HG03442 (cell line): ENCODE measurements around the gene KLF11.
"Not testable (repeated sequence)": the region's sequence is repeated elsewhere in the genome, so short reads cannot be mapped to it uniquely, and the experiment has no call there.

Experiments
- ATAC-seq: cut with Tn5 transposase; IDR thresholded peaks from one replicate; pipeline ENCODE4 v1.9.1; 2021; ENCODE audit warnings: mild to moderate bottlenecking, moderate library complexity; ENCODE audit not compliant: unreplicated experiment

Gene KLF11

DNA sequence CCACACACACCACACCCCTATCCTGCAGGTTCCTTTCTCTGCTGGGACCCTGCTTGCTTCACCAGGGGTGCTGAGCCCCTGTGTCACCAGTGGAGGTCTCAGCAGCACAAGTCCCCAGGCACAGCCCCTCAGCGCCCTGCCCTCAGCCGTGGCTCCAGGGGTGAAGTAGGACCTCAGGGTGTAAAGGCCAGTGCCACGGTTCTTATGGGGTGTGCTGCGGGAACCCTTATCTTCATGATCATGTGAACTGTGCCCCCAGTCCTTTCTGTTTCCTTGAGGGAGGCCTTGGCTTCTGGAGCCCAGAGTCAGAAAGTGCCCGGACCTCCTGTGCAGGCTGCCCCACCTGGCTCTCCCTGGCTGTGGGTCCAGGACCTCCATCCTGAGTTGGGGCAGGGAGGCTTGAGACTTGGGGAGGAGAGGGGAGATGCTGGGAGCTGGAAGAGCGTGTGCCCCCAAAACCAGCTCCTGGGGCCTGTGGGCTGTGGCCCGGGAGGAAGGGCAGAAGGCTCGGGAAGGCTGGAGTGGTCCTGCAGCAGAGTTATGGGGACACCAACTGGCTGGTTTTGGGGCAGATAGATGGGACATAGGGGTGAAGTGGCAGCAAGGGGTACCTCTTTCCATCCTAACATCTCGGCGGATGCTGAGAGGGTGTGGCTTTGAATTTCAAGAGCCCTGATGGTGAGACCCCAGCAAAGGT, 20.2 kb upstream of the KLF11 start:
- no peak for ATAC-seq

DNA sequence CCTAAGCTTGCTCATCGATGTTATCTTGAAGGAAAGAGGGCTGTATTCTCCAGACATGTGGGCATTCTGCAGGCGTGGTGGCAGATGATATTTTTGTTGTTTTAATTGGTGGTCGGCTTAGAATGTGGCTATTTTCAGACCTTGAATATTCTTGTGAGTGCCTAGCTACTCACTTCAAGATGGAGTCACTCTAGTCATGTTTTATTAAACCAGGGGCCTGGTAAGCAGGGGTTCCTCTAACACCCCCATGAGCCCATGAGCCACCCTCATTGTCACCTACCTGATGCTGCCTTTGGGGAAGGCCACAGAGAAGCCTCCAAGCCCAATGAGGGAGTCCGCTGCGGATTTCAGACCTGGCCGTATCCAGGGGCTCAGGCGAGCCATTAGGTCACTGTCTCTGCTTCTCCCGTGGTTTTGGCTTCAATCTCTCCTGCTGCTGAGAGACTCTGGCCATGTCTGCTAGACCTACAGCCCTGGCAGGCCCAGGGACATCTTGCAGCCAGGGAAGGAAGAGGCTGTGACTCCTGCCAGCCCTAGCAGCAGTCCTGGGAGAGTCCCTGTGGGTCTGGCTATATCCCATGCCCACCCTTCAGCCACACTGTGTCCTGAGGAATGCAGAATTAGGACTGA, 16.3 kb upstream of the KLF11 start:
- ATAC-seq: no peak

DNA sequence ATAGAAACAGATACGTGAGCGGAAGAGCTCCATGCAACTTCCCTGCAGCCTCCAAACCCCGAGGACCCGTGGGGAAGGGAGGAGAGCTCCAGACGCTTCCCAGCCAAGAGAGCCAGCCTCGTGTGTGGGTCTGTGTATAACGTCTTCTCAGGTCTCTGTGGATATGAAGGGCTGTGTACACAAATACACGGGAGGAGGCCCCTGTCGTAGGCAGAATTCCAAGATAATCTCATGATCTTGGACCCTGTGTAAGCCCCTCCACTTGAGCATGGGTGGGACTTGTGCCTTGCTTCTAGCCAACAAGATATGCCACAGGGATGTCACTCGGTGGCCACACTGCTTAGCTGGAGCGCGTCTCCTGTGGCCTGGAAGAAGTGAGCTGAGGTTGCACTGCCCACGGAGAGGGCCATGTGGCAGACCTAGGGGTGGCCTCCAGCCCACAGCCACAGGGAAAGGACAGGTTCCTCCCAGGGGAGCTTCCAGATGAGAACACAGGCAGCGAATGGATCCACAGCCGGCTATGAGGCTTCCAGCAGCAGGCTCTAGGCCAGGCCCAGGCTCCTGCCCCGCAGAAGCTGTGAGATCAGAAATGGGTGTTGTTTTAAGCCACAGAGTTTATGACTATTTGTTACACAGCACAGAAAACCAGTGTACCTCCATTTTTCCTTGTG, 15.6 kb upstream of the KLF11 start:
- ATAC-seq: no peak

DNA sequence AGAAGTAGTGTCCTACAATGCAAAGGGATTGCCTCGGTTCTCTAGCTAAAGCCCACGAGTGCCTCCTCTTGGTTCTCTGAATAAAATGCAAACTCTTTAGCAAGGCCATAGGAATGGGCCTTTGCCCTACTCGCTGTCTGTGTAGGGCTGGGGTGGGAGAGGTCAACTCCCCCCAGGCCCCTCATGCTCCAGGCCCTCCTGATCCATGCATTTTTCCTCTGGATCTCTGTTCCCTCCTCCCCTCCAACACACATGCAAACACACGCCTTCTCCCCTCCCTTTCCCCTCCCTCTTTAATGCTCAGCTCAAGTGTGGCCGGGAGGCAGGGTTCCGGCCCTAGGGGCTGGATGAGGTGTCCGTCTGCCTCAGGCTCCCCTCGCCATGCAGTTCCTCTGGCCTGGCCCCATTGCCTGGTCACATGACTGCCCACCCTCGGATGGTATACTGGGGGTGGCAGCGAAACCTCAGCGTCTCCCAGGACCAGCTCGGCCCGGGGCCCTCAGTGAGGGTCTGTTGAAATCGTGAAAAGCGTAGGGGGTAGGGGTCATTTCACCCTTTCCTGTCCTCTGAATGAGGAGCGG, 14.9 kb upstream of the KLF11 start:
- no peak for ATAC-seq

- ATAC-seq: peak; percentile 68
Measured at GRCh38 chr2:10028988-10029874, 14.1 kb upstream of the KLF11 start.

DNA sequence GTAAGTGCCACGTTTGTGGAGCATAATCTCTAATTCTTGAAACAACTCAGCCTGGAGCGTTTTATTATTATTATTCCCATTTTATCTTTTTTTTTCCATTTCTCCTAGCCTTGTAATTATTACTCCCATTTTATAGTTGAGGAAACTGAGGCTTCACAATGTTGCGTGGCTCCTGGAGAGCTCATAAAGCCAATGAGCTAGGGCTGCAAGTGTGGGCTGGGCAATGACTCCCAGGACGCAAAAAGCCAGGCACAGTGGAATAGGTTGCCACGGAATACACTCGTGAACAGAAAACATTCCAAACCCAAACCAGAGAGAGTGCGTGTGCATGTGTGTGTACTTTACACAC, 13.5 kb upstream of the KLF11 start:
- ATAC-seq: no peak

DNA sequence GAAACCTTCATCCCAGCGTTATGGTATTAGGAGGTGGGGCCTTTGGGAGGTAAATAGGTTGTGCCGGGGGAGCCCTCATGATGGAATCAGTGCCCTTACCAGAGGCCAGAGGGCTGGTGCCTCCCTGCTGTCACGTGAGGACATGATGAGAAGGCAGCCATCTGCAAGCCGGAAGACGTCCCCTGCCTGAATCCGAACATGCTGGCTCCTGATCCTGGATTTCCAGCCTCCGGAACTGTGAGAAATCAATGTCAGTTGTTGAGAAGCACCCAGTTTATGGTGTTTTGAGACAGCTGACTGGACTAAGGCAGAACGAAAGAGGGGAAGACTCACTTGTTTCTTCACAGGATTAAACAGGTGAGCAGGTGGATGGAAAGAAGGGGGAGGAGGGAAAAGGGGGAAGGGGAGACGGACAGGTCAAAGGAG, 13.0 kb upstream of the KLF11 start:
- no peak for ATAC-seq

- ATAC-seq: not testable (repeated sequence)
Measured at GRCh38 chr2:10030798-10031197, 12.6 kb upstream of the KLF11 start.

DNA sequence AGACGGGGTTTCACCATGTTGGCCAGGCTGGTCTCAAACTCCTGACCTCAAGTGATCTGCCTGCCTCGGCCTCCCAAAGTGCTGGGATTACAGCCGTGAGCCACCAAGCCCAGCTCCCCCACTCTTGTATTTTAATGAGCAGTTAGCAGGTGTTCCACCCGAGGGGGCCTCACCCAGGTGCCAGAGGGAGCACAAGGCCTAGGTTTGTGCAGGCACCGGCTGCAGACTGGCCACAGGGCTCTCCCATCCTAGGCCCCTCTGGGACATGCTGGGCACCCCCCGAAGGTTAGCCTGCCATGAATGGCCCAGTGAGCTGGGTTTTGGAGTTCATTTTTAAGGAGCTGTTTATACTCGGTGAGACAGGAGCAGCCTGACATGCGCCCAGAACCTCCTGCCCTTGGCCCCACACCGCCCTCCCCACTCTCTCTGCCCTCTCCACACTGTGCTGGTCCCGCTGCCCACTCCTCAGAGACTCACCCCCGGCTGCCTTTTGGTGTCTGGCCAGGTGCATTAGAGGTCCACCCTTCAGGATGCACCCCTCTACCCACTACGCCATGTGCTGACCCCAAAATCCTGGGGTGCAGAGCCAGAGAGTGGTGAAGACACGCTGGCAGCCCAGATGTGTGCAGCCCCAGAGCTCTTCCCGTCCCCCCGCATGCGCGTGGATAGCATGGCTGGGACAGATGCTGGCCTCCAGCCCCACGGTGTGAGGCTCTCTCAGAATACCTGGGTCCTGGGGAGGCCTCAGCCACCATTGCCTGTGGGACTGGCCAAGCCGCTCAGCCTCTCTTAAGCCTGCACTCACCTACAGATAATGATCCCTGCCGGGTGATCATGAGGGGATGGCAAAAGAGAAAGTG, 11.2 kb upstream of the KLF11 start:
- no peak for ATAC-seq

DNA sequence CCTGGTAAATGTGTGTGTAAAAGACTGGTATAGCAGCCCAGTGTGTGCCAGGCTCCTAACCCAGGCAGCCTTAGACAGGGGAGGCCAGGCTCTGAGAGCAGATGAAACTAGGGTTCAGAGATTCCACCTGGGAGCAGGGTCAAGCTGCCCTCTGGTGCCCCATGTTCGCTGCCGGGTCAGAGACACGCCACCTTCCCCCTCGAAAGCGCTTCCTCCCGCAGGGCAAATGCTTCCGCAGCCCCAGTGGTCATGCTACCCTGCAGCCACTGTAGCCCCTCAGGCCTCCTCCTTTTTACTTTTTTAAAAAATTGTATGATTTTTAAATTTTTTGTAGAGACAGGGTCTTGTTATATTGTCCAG, 10.6 kb upstream of the KLF11 start:
- no peak for ATAC-seq

GRCh38 chr2:10033251-10034006, 9.9 kb upstream of the KLF11 start:
- no peak for ATAC-seq

DNA sequence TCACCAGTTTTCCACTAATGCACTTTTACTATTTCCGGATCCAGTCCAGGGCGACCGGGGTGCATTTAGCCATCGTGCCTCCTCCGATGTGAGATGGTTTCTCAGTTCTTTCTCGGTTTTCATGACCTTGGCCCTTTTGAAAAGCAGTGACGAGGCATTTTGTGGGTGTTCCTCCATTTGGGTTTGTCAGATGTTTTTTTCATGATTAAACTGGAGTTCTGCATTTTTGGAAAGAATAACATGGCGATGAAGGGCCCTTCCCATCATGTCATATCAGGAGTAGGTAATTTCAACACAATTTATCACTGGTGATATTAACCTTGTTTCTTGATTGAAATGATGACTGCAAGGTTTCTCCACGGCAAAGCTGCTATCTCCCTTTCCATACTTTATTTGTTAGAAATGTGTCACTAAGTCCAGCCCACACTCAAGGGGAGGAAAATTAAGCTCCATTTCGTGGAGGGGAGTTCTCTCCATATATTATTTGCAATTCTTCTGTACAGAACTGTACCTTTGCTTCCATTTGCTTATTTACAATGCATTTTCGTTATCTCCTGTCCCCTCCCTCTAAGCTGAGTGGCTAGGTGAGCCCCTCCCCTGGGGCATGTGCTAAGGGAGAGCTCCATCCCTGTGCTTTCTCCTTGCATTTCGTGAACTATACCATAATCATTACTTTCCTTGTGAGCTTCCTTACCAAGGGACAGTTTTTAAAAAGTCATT, 8.9 kb upstream of the KLF11 start:
- ATAC-seq: no peak

- ATAC-seq: no peak
Measured at GRCh38 chr2:10035053-10035422, 8.3 kb upstream of the KLF11 start.

- ATAC-seq: no peak
Measured at GRCh38 chr2:10035633-10036032, 7.7 kb upstream of the KLF11 start.

DNA sequence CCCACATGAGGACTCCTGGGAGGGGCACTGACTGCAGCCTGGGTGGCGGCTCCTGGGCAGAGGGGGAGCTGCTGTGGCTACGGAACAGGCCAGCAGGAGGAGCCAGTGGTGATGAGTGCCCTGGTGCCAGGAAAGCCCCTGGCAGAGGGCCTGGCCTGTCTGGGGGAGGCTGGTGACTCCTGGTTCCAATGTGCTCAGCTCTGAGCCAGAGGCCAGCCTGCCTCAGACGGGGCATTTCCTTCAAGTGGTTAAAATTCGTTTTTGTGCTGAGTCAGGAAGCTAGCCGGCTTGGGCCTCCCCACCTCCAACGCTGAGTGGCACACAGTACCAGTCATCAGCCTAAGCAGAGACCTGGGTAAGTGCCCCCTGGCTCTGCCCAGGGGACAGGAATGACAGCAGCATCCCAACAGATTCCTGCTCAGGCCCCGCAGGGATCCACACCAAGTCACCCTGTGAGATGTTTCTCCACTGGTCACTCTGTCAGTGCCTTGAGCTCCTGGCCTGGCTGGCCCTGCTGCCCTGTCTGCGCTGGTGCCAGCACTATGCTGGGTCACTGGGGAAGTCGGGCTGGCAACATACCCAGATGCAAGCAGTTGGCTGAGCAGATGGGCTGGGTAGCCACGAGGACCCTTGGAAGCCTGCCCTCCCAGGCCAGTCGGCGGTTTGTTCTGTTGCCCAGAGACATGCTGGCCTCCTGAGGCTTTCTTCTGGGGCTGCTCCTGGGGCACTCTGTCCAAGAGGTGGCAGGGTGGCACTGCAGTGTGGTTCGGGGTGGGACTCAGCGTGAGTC, 7.1 kb upstream of the KLF11 start:
- ATAC-seq: no peak

DNA sequence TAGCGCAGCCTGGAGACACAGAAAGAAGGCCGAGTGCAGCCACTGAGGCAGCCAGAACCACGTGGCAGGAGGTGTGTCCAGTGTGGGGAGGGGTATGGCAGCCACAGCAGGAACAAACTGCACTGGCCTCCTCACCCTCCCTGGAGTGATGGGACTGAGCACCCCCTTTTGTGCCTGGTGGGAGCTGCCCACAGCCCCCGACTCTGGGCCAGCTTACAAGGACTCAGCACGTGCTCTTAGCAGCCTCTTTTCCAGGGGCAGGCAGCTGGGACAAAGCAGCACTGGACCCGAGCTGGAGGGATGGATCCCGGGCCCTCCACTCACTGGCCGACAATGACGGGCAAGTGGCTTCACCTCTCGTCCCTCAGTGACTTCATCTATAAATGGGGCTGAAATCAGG, 5.2 kb upstream of the KLF11 start:
- no peak for ATAC-seq

DNA sequence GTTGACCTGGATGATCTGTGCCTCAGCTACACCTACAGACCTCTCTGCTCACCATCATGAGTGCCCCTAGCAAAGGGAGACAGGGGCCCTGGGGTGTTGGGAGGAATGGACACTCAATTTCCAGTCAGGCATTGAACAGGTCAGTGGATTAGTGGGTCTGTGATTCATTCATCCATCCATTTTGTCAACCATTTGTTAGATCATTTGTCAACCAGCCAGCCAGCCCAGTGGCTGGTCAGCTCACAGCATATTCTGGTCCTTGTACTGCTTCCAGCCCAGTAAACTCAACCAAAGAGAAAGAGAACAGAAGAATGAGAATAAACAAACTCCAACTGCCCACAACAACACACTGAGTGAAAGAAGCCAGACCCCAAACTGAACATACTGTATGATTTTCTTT, 4.6 kb upstream of the KLF11 start:
- no peak for ATAC-seq
